Forelimb muscle (tissue), 1 donor: ENCODE data around the gene PLCB3. TPM values are rescaled to one million over a fixed set of nuclear protein-coding genes. Genes with fewer than 3 reads are reported as not detected.

Experiments
- DNase-seq: peaks from one replicate; pipeline ENCODE4 v3.0.0-alpha.2; 2013; ENCODE audit warnings: low read depth
- polyA plus RNA-seq: library from polyadenylated mRNA; unstranded; fragments of 120-200 nt; gene quantifications from one replicate; pipeline ENCODE4 v1.2.1, GENCODE V29; 2013; ENCODE audit not compliant: insufficient read length

PLCB3 gene
- polyA plus RNA-seq = 9.7 TPM

- DNase-seq = no peak
Observed at GRCh38 chr11:64251016-64251752, at the start of gene PLCB3. Gene PLCB3, plus strand, starts transcription at chr11:64251530. Its CDS starts 120 bp downstream, at chr11:64251650.

GRCh38 chr11:64201543-64201942, 49.8 kb upstream of the PLCB3 start:
- no peak for DNase-seq

DNA sequence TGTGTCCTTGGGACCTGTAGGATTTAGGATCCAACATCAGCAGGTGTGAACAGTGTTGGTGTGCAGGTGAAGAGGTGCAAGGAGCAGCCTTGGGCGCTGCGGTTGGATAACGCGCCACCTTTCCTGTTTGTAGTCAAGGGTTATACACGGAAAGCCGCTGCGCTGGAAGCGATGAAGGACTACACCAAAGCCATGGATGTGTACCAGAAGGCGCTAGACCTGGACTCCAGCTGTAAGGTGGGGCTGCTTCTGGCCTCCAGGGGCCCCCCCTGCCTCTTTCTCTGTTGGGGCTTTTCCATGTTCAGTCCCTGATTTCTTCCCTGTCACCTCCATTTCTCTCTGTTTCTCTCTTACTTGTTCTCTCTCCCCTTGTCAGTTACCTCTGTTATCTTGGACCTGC, 48.3 kb upstream of the PLCB3 start:
- no peak for DNase-seq

GRCh38 chr11:64203421-64204079, 47.8 kb upstream of the PLCB3 start:
- DNase-seq = no peak

DNA sequence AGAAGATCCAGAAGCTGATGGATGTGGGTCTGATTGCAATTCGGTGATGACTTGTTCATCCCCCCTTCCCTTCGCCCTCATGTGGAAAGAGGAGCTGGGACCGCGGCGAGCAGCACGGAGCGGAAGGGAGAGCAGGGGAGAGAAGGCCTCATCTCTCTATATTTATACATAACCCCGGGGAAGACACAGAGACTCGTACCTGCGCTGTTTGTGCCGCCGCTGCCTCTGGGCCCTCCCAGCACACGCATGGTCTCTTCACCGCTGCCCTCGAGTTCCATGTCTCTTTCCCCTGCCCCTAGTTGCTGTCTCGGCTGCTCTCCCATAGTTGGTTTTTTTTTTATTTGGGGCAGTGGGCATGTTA, 47.3 kb upstream of the PLCB3 start:
- DNase-seq = no peak

DNA sequence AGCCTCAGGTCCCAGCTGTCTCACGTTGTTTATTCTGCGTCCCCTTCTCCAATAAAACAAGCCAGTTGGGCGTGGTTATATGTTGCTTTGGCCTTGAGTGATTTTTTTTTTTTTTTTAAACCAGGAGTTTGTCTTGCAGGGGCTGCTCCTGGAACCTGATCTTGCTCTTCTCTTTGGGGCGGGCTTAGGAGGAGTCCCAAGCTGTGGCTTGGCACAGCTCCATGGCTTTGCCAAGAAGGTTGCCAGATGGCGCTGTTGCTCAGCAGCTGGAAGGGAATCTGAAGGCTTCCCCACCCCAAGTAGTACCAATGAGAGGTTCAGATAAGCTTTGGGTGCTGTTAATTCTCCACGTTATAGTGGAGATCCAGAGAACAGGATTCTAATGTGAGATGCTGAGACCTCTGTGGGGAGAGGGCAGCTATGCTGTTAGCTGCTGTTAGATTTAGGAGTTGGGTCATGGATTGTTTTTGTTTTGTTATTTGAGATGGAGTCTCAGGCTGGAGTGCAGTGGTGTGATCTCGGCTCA, 46.8 kb upstream of the PLCB3 start:
- peak; percentile 61 for DNase-seq

- DNase-seq = no peak
Observed at GRCh38 chr11:64206457-64207255, 44.7 kb upstream of the PLCB3 start, which contains the start of gene FERMT3. Gene FERMT3, plus strand, starts transcription at chr11:64206721. Its CDS starts 644 bp downstream, at chr11:64207365.

- DNase-seq = peak; percentile 43
Observed at GRCh38 chr11:64207256-64208085, 43.9 kb upstream of the PLCB3 start.

DNA sequence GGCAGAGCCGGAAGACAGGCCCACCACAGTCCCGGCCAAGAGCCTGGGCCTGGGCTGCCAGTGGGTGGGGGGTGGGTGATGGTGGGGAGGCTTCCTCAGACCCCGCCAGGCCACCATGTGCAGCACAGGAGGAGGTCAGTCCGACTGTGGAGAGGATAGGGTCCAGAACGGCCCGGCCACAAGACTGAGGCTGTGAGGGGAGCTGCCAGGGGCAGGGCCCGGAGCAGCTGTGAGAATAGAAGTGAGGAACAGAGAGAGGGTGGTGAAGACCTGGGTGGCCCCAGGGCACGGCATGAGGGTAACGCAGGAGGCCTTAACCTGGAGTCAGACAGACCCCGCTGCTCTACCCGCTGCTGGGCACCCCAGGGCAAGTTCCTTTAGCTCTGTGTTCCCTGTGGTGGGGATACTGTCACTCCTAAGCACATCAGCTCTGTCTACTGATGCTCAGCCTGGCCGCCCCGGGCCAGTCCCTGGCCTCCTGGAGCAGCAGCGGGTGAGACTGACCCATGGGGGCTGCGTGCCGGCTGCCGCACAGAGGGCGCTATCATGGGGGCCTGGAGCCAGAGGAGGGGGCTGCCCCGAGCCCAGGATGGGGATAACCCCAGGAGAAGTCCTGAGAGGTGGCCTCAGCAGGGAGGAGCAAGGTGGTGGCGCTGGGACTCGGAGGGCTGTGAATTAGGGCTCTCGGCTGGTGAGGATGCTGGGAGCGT, 43.1 kb upstream of the PLCB3 start:
- no peak for DNase-seq

GRCh38 chr11:64208796-64209562, 42.4 kb upstream of the PLCB3 start:
- no peak for DNase-seq

- no peak for DNase-seq
Observed at GRCh38 chr11:64209563-64209843, 41.8 kb upstream of the PLCB3 start.

- no peak for DNase-seq
Observed at GRCh38 chr11:64210301-64211020, 40.9 kb upstream of the PLCB3 start.

DNA sequence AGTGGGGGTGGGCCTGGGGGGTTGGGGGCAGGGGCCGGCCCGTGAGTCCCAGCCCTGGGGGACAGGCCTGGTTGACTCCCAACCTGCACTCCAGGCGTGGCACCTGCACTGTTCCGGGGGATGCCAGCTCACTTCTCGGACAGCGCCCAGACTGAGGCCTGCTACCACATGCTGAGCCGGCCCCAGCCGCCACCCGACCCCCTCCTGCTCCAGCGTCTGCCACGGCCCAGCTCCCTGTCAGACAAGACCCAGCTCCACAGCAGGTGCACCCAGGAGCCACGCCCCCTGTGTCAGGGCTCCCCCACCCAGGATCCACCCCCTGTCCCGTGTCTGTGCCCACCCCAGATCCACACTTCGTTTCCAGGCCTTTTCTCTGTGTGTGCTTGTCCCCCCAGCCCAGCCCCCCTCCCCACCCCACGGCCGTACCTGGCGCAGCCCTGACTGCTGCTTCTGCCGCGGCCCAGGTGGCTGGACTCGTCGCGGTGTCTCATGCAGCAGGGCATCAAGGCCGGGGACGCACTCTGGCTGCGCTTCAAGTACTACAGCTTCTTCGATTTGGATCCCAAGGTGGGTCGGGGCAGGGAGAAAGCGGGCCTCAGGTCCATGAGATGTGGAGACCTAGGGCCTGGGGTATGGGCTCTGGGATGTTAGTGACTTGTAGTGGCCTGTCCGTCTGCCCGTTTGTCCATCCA, 40.0 kb upstream of the PLCB3 start:
- no peak for DNase-seq

DNA sequence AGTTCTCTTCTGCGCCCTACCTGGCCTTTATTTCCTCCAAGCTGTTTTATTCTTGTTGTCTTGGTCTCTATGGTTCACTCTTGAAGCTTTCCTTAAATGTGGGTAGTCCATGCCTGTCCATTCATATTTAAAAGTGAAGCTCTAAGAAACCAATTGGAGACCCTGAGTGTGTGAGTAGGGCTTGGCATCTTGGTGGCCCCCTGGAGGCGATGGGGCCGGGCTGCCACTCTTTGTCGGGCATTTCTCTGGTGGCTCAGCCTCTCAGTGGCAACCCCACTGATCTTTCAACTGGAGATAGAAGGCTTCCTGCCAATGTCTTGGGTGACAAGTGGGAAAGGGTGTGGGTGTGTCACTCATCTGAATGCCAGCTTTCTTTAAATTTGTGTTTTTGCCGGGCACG, 34.5 kb upstream of the PLCB3 start:
- no peak for DNase-seq

GRCh38 chr11:64218628-64219353, 32.5 kb upstream of the PLCB3 start:
- DNase-seq = no peak

DNA sequence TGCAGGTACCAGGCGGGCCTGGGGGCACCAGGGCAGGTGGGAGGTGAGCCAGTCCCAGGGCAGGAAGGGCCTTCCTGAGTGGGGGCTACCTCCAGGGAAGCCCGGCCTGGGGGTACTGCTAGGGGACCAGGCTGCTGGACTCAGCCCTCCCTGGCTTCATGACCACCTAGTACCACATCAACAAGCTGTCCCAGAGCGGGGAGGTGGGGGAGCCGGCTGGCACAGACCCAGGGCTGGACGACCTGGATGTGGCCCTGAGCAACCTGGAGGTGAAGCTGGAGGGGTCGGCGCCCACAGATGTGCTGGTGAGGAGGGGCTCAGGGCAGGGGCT, 32.0 kb upstream of the PLCB3 start:
- DNase-seq = no peak

- DNase-seq = no peak
Observed at GRCh38 chr11:64219755-64220154, 31.6 kb upstream of the PLCB3 start.

- no peak for DNase-seq
Observed at GRCh38 chr11:64220271-64220670, 31.1 kb upstream of the PLCB3 start.
